NCI-H526 (cell line): Measurements from ENCODE around the gene RAB11FIP3.
A peak's percentile ranks its signal among the peaks of the same experiment; 100 is the strongest.

Experiments used
- DNase-seq, 2 experiments: peaks; one replicate each; lab custom pipeline; 2025; lab: John Stamatoyannopoulos, UW

The RAB11FIP3 gene

GRCh38 chr16:567373-568256, 142.2 kb downstream of the RAB11FIP3 start:
- DNase-seq, result no peak

GRCh38 chr16:568401-569258, 143.2 kb downstream of the RAB11FIP3 start:
- no peak for DNase-seq

GRCh38 chr16:569445-570254, 144.2 kb downstream of the RAB11FIP3 start, which contains the start of gene PIGQ:
TSS of gene PIGQ (plus strand) at chr16:569968. CDS start at chr16:574075, 4,107 bp downstream.
- DNase-seq, result peak in 1 of 2 experiments; percentile 56
